Esophagus muscularis mucosa (tissue), 4 donors: ENCODE measurements around the gene CCDC51. TPM values are rescaled to one million over a fixed set of nuclear protein-coding genes. Genes with fewer than 3 reads are reported as not detected.

Source experiments
- DNase-seq: peaks from one replicate; pipeline ENCODE4 v3.0.0-alpha.2; 2017; ENCODE audit errors: extremely low spot score
- H3K27ac ChIP-seq, 4 donors: fragments of 200-600 bp; sonication (generic); replicated peaks in 1 of 4; 1 replicate in 3 of 4; 2 replicates in 1 of 4; pipeline ENCODE4 v1.5.1; 2016 to 2019; ENCODE audit warnings: mild to moderate bottlenecking in 1 of 4
- H3K27me3 ChIP-seq, 4 donors: fragments of 200-600 bp; sonication (generic); one replicate each; pipeline versions ENCODE4 v1.5.1 to v1.6.0; 2016 to 2019
- H3K36me3 ChIP-seq, 4 donors: fragments of 200-600 bp; sonication (generic); one replicate each; pipeline ENCODE4 v1.5.1; 2016 to 2019
- H3K4me1 ChIP-seq, 4 donors: fragments of 200-600 bp; sonication (generic); one replicate each; pipeline ENCODE4 v1.5.1; 2016 to 2019
- H3K4me3 ChIP-seq, 4 donors: fragments of 200-600 bp; sonication (generic); 1 replicate in 2 of 4; 2 replicates in 2 of 4; pipeline ENCODE4 v1.5.1; 2016 to 2019; ENCODE audit warnings: mild to moderate bottlenecking in 4 of 4, moderate library complexity in 1 of 4
- H3K9me3 ChIP-seq, 4 donors: fragments of 200-600 bp; sonication (generic); 1 replicate in 3 of 4; 2 replicates in 1 of 4; pipeline ENCODE4 v1.5.1; 2016 to 2019
- EP300 ChIP-seq: sonication (generic); formaldehyde crosslinking; IDR thresholded peaks from one replicate; pipeline ENCODE4 v1.6.1; 2017; ENCODE audit warnings: antibody characterized with exemption
- POLR2A ChIP-seq: fragments of 450-650 bp; IDR thresholded peaks from one replicate; pipeline ENCODE4 v1.6.1; 2017; ENCODE audit warnings: antibody characterized with exemption, moderate library complexity, mild to moderate bottlenecking, low read depth
- POLR2AphosphoS5 ChIP-seq, 2 donors: sonication (generic); formaldehyde crosslinking; IDR thresholded peaks; one replicate each; pipeline ENCODE4 v1.6.1; 2017; ENCODE audit warnings: antibody characterized with exemption in 2 of 2
- WGBS: methylation state at CpG from one replicate; pipeline ENCODE4 v1.1.5; 2018; 5-methylcytosine and 5-hydroxymethylcytosine counted together
- intact Hi-C: fragments of 100-400 bp; cut with DNase I; formaldehyde crosslinking; loops from one replicate; pipeline ENCODE4 v1.15.1; 2023
- total RNA-seq, 4 donors: library from RNA; depleted of rRNA; stranded (reverse); fragments of >200 nt; gene quantifications; one replicate each; pipeline versions ENCODE4 v1.1.0 to v1.2.1, GENCODE V29; 2016
- TF ChIP-seq, protein P1 (sequence below), 3 experiments: fragments of 200-600 bp in 2 of 3; fragments of 450-650 bp in 1 of 3; sonication (generic) in 2 of 3; IDR thresholded peaks; one replicate each; pipeline ENCODE4 v1.5.1; 2017 to 2019; ENCODE audit warnings: antibody characterized with exemption in 3 of 3, mild to moderate bottlenecking in 2 of 3, moderate library complexity in 1 of 3

The CCDC51 gene
- total RNA-seq, 4 donors from 2014 or later: 15.6 to 26.6 (median 23.0) TPM

DNA sequence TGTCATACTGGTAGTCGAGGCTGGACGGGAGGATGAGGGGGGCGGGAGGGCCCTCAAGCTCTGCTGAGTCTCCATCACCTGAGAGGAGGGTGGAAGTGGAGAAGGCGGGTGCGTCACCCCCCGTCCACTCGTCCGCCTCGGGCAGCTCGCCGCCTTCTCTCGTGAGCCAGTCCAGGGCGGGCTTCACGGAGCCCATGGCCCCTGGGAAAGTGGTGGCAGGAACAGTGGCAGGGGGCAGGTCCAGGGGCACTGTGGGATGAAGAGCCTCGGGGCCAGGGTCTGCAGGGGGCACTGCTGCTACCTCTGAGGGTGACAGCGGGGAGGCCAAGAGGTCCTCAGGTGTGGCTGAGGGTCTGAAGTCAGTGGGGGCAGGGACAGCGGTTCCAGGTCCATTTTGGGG lies 20.3 kb downstream of the CCDC51 start:
- Histone ChIP-seq H3K36me3 (peaks cover 55 to 97% (median 78%) of the 10 kb centered on the region in 4 donors), H3K27ac (no peak overlapping the region), H3K4me3 (no peak overlapping the region), H3K27me3 (no peaks in the 10 kb centered on the region), H3K9me3 (no peaks in the 10 kb centered on the region), H3K4me1 (peaks cover 9 to 44% (median 38%) of the 10 kb centered on the region in 4 donors)
- DNase-seq: no peak
- intact Hi-C loops: no loop called here
- WGBS: 83% methylated on average over 8 of the region's 17 CpGs
- TF ChIP-seq, protein P1, sequence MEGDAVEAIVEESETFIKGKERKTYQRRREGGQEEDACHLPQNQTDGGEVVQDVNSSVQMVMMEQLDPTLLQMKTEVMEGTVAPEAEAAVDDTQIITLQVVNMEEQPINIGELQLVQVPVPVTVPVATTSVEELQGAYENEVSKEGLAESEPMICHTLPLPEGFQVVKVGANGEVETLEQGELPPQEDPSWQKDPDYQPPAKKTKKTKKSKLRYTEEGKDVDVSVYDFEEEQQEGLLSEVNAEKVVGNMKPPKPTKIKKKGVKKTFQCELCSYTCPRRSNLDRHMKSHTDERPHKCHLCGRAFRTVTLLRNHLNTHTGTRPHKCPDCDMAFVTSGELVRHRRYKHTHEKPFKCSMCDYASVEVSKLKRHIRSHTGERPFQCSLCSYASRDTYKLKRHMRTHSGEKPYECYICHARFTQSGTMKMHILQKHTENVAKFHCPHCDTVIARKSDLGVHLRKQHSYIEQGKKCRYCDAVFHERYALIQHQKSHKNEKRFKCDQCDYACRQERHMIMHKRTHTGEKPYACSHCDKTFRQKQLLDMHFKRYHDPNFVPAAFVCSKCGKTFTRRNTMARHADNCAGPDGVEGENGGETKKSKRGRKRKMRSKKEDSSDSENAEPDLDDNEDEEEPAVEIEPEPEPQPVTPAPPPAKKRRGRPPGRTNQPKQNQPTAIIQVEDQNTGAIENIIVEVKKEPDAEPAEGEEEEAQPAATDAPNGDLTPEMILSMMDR (IDR thresholded peaks at IDR 0.05): no peak
- TF ChIP-seq EP300 (no peak), POLR2A (no peak), POLR2AphosphoS5 (IDR thresholded peaks at IDR 0.05) (no peak)

DNA sequence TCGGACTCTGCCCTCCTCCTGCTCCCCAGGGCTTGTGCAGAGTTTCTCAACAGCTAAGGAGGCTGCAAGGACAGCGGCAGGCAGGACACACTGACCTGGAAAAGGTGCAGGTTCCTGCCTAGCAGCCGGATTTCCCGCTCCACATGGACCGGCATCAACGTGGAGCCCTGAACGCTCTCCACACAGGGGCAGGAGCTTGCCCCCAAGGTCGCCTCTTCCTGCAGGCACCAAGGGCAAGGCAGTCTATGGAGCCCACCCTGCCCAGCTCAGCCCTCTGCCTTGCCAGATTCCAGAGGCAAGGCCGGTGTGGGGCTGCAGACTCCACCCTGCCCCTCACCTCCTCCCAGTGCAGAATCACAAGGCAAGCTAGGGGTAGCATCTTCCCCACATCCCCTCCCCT lies 20.8 kb downstream of the CCDC51 start:
- Histone ChIP-seq H3K4me1 (peaks cover 4 to 44% (median 38%) of the 10 kb centered on the region in 4 donors), H3K36me3 (peaks cover 59 to 100% (median 81%) of the 10 kb centered on the region in 4 donors), H3K27me3 (no peaks in the 10 kb centered on the region), H3K27ac (no peak overlapping the region), H3K4me3 (no peak overlapping the region), H3K9me3 (no peaks in the 10 kb centered on the region)
- 90% methylated on average over 8 of the region's 9 CpGs for WGBS
- TF ChIP-seq POLR2AphosphoS5 (IDR thresholded peaks at IDR 0.05) (no peak), EP300 (no peak), POLR2A (no peak)
- TF ChIP-seq, protein P1 (IDR thresholded peaks at IDR 0.05): no peak
- no peak for DNase-seq
- intact Hi-C loops: no loop called here

- no peak for DNase-seq
- Histone ChIP-seq H3K36me3 (peaks cover 64 to 100% (median 83%) of the 10 kb centered on the region in 4 donors), H3K4me1 (peaks cover 3 to 44% (median 35%) of the 10 kb centered on the region in 4 donors), H3K9me3 (no peaks in the 10 kb centered on the region), H3K27me3 (no peaks in the 10 kb centered on the region), H3K4me3 (no peak overlapping the region), H3K27ac (no peak overlapping the region)
- intact Hi-C loops: no loop called here
- WGBS: 92% methylated on average over 4 of the region's 9 CpGs
- TF ChIP-seq POLR2AphosphoS5 (IDR thresholded peaks at IDR 0.05): no peak
- TF ChIP-seq POLR2A: no peak
- TF ChIP-seq EP300: no peak
- TF ChIP-seq, protein P1 (IDR thresholded peaks at IDR 0.05): no peak
Measured at GRCh38 chr3:48418651-48419050, 21.3 kb downstream of the CCDC51 start.

GRCh38 chr3:48418140-48418539 lies 21.8 kb downstream of the CCDC51 start:
- H3K4me1 ChIP-seq: peaks cover 3 to 39% (median 30%) of the 10 kb centered on the region in 4 donors
- peaks cover 69 to 100% (median 85%) of the 10 kb centered on the region in 4 donors for H3K36me3 ChIP-seq
- no peak for DNase-seq
- H3K27ac ChIP-seq: no peak overlapping the region
- H3K4me3 ChIP-seq: no peak overlapping the region
- no peaks in the 10 kb centered on the region for H3K27me3 ChIP-seq
- 85% methylated on average over 9 of the region's 17 CpGs for WGBS
- intact Hi-C loops: no loop called here
- TF ChIP-seq POLR2AphosphoS5 (IDR thresholded peaks at IDR 0.05): no peak
- TF ChIP-seq POLR2A: no peak
- TF ChIP-seq, protein P1 (IDR thresholded peaks at IDR 0.05): no peak
- TF ChIP-seq EP300: no peak
- H3K9me3 ChIP-seq: no peaks in the 10 kb centered on the region
